Ovary (tissue), 9 donors: ENCODE measurements around the gene MEGF6. TPM values are rescaled to one million over a fixed set of nuclear protein-coding genes. Genes with fewer than 3 reads are reported as not detected.

ENCODE experiments used
- DNase-seq, 5 donors: peaks; one replicate each; pipeline ENCODE4 v3.0.0-alpha.2; 2019 to 2020
- H3K27ac ChIP-seq, 2 donors: fragments of 200-600 bp; one replicate each; pipeline versions ENCODE4 v1.5.1 to v1.8.0; 2019 to 2022
- H3K27me3 ChIP-seq: fragments of 200-600 bp; one replicate; pipeline ENCODE4 v1.8.0; 2022
- H3K36me3 ChIP-seq: fragments of 200-600 bp; sonication (generic); one replicate; pipeline ENCODE4 v1.5.1; 2019
- H3K4me1 ChIP-seq: one replicate; pipeline ENCODE4 v1.8.1; 2013; ENCODE audit warnings: mild to moderate bottlenecking, moderate library complexity; ENCODE audit not compliant: insufficient read depth
- H3K4me3 ChIP-seq: fragments of 200-600 bp; sonication (generic); one replicate; pipeline ENCODE4 v1.5.1; 2017
- H3K9me3 ChIP-seq, 2 donors: fragments of 200-600 bp in 1 of 2; sonication (generic) in 1 of 2; one replicate each; pipeline versions ENCODE4 v1.5.1 to v1.8.1; 2013 to 2019; ENCODE audit warnings: mild to moderate bottlenecking in 1 of 2, moderate library complexity in 1 of 2
- EP300 ChIP-seq: sonication (generic); formaldehyde crosslinking; IDR thresholded peaks from one replicate; pipeline ENCODE4 v1.6.1; 2017; ENCODE audit warnings: antibody characterized with exemption
- POLR2A ChIP-seq: fragments of 450-650 bp; IDR thresholded peaks from one replicate; pipeline ENCODE4 v1.6.1; 2017; ENCODE audit warnings: antibody characterized with exemption, mild to moderate bottlenecking, moderate library complexity
- whole genome bisulfite sequencing, 3 donors: extraction: QIAGEN DNeasy Blood & Tissue Kit in 1 of 3; methylation state at CpG; one replicate each; pipeline versions ENCODE4 v1.1.5 to v1.1.7; 2013 to 2017; 5-methylcytosine and 5-hydroxymethylcytosine counted together
- intact Hi-C, 4 donors: fragments of 100-400 bp; cut with DNase I; formaldehyde crosslinking; loops; one replicate each; pipeline versions ENCODE4 v1.11.0 to v1.15.1; 2022 to 2023
- polyA plus RNA-seq, 2 donors: library from polyadenylated mRNA; stranded (reverse); fragments of 200-250 nt in 1 of 2; fragments of 350-450 nt in 1 of 2; fragmentation: Illumina TruSeq in 1 of 2; extraction: RNeasy Lipid Tissue Mini Kit (QIAGEN cat#74804) in 1 of 2; gene quantifications; one replicate each; pipeline ENCODE4 v1.2.3, GENCODE V29; 2013 to 2014
- total RNA-seq, 7 donors: library from RNA; depleted of rRNA in 2 of 7; stranded (reverse); fragments of >200 nt in 2 of 7; fragmentation: NEBNext Ultra II Directional in 3 of 7; extraction: Animal tissue kit (Norgen Biotek cat#: 25700) in 3 of 7; gene quantifications; one replicate each; pipeline versions ENCODE4 v1.1.0 to v1.2.4, GENCODE V29; 2016 to 2023
- TF ChIP-seq, protein P1 (sequence below), 3 donors: fragments of 450-650 bp in 2 of 3; fragments of 200-600 bp in 1 of 3; IDR thresholded peaks; one replicate each; pipeline versions ENCODE4 v1.5.1 to v1.8.0; 2016 to 2022; ENCODE audit warnings: antibody characterized with exemption in 3 of 3, mild to moderate bottlenecking in 1 of 3
- donor health status: DM: no; HTN: no; CAD: no; lungs with moderate emphysema.
- donor health status: DM: no; HTN: no; CAD: no.
- donor health status: Bipolar disorder and iron deficiency.
- donor health status: DM: yes; HTN: yes; CAD: no.
- donor health status: DM: no; HTN: no; CAD: no.
- donor health status: DM: yes; HTN: yes; CAD: no.

MEGF6 gene
- total and polyA plus RNA-seq, 9 donors = 0.10 to 117 (median 12.5) TPM

DNA sequence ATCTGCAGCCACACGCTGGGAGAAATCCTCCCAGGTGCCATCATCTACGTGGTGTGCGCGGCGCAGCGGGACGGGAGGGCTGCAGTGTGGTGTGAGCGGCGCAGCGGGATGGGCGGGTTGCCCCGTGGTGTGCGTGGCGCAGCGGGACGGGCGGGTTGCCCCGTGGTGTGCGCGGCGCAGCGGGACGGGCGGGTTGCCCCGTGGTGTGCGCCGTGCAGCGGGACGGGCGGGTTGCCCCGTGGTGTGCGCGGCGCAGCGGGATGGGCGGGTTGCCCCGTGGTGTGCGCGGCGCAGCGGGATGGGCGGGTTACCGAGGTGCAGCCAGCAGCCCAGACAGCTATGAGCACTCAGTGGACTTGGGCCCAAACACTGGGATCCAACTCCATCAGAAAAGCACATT lies 33.9 kb upstream of the MEGF6 start:
- intact Hi-C loops = no loop called here

DNA sequence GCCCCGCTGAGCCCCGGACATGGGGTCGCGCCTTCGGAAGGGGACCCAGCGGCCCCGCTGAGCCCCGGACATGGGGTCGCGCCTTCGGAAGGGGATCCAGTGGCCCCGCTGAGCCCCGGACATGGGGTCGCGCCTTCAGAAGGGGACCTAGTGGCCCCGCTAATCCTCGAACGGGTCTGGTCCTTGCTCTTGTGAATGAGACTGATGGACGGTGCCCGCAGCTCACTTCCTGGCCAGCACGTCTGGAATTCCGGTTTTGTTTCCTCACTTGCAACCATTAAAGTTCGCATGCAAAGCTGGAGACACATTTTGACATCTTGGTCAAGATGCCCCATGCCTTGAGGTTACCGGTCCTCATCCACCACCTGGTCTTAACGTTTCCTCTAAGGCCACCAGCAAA lies 33.0 kb upstream of the MEGF6 start:
- H3K4me3 ChIP-seq = no peak overlapping the region
- peak in 1 of 5 donors; percentile 10 for DNase-seq
- no peaks in the 10 kb centered on the region for H3K27me3 ChIP-seq
- H3K27ac ChIP-seq = no peak overlapping the region
- TF ChIP-seq, protein P1, sequence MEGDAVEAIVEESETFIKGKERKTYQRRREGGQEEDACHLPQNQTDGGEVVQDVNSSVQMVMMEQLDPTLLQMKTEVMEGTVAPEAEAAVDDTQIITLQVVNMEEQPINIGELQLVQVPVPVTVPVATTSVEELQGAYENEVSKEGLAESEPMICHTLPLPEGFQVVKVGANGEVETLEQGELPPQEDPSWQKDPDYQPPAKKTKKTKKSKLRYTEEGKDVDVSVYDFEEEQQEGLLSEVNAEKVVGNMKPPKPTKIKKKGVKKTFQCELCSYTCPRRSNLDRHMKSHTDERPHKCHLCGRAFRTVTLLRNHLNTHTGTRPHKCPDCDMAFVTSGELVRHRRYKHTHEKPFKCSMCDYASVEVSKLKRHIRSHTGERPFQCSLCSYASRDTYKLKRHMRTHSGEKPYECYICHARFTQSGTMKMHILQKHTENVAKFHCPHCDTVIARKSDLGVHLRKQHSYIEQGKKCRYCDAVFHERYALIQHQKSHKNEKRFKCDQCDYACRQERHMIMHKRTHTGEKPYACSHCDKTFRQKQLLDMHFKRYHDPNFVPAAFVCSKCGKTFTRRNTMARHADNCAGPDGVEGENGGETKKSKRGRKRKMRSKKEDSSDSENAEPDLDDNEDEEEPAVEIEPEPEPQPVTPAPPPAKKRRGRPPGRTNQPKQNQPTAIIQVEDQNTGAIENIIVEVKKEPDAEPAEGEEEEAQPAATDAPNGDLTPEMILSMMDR (IDR thresholded peaks at IDR 0.05) = no peak
- TF ChIP-seq POLR2A = no peak
- TF ChIP-seq EP300 = no peak
- H3K36me3 ChIP-seq = no peaks in the 10 kb centered on the region
- no peaks in the 10 kb centered on the region for H3K9me3 ChIP-seq
- intact Hi-C loops = no loop called here
- 91 to 94% (median 93%) methylated on average over 15 to 23 of the region's 25 CpGs for WGBS, 3 donors
- H3K4me1 ChIP-seq = peaks cover 2% of the 10 kb centered on the region

More for the DNA sequence above, 33.9 kb upstream of the MEGF6 start:
- peaks cover 4% of the 10 kb centered on the region for H3K4me1 ChIP-seq
- no peaks in the 10 kb centered on the region for H3K27me3 ChIP-seq
- no peak for TF ChIP-seq POLR2A
- TF ChIP-seq, protein P1 (IDR thresholded peaks at IDR 0.05) = no peak
- TF ChIP-seq EP300 = no peak
- DNase-seq = no peak
- H3K9me3 ChIP-seq = no peaks in the 10 kb centered on the region
- no peaks in the 10 kb centered on the region for H3K36me3 ChIP-seq
- no peak overlapping the region for H3K27ac ChIP-seq
- no peak overlapping the region for H3K4me3 ChIP-seq
- WGBS, 3 donors = 87 to 95% (median 94%) methylated on average over 38 to 43 of the region's 43 CpGs

- TF ChIP-seq POLR2A = no peak
- TF ChIP-seq, protein P1 (IDR thresholded peaks at IDR 0.05) = no peak
- no peak for TF ChIP-seq EP300
- H3K27me3 ChIP-seq = no peaks in the 10 kb centered on the region
- 89 to 92% (median 90%) methylated on average over 40 to 42 of the region's 43 CpGs for WGBS, 3 donors
- no peaks in the 10 kb centered on the region for H3K36me3 ChIP-seq
- H3K4me1 ChIP-seq = no peaks in the 10 kb centered on the region
- peak in 1 of 5 donors; percentile 25 for DNase-seq
- no peak overlapping the region for H3K4me3 ChIP-seq
- no peak overlapping the region for H3K27ac ChIP-seq
- no peaks in the 10 kb centered on the region for H3K9me3 ChIP-seq
- intact Hi-C loops = no loop called here
Observed at GRCh38 chr1:3642919-3643675, 31.8 kb upstream of the MEGF6 start.

DNA sequence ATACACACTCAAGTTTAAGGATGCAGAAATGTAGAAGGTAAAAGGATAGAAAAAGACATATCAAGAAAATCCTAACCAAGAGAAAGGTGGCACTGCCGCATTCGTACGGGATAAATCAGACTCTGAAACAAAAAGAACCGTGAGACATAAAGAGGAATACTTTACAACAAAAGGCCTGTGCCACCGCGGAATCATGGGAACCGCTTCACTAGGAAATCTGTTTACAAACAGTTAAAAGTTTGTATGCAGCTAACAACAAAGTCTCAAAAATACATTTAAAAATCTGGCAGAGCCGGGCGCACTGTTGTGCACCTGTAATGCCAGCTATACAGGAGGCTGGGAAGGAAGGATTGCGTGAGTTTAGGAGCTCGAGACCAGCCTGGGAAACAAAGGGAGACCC lies 30.5 kb upstream of the MEGF6 start:
- Histone ChIP-seq H3K27me3 (no peaks in the 10 kb centered on the region), H3K4me1 (no peaks in the 10 kb centered on the region), H3K27ac (no peak overlapping the region), H3K9me3 (no peaks in the 10 kb centered on the region), H3K36me3 (no peaks in the 10 kb centered on the region), H3K4me3 (no peak overlapping the region)
- TF ChIP-seq POLR2A = no peak
- TF ChIP-seq, protein P1 (IDR thresholded peaks at IDR 0.05) = no peak
- no peak for TF ChIP-seq EP300
- 95 to 97% (median 96%) methylated on average over 11 of the region's 11 CpGs for WGBS, 3 donors
- DNase-seq = peak in 1 of 5 donors; percentile 3
- intact Hi-C loops = no loop called here
